Measurements from ENCODE around the gene CBFA2T2.
A peak's percentile ranks its signal among the peaks of the same experiment; 100 is the strongest.
"Not testable (repeated sequence)": the region's sequence is repeated elsewhere in the genome, so short reads cannot be mapped to it uniquely, and the experiment has no call there.

The CBFA2T2 gene

GRCh38 chr20:33685328-33686099, 195.6 kb downstream of the CBFA2T2 start:
- DNase-seq: no peak

GRCh38 chr20:33686100-33686983, 196.4 kb downstream of the CBFA2T2 start, which contains the start of gene E2F1:
Gene E2F1 (minus strand): TSS chr20:33686385. CDS start chr20:33686264, 121 bp downstream.
- DNase-seq: peak; percentile 90

- no peak for DNase-seq
These were observed 197.1 kb downstream of the CBFA2T2 start for GRCh38 chr20:33686984-33687366.

- peak; percentile 11 for DNase-seq
These were observed 197.5 kb downstream of the CBFA2T2 start for GRCh38 chr20:33687370-33687915.

DNA sequence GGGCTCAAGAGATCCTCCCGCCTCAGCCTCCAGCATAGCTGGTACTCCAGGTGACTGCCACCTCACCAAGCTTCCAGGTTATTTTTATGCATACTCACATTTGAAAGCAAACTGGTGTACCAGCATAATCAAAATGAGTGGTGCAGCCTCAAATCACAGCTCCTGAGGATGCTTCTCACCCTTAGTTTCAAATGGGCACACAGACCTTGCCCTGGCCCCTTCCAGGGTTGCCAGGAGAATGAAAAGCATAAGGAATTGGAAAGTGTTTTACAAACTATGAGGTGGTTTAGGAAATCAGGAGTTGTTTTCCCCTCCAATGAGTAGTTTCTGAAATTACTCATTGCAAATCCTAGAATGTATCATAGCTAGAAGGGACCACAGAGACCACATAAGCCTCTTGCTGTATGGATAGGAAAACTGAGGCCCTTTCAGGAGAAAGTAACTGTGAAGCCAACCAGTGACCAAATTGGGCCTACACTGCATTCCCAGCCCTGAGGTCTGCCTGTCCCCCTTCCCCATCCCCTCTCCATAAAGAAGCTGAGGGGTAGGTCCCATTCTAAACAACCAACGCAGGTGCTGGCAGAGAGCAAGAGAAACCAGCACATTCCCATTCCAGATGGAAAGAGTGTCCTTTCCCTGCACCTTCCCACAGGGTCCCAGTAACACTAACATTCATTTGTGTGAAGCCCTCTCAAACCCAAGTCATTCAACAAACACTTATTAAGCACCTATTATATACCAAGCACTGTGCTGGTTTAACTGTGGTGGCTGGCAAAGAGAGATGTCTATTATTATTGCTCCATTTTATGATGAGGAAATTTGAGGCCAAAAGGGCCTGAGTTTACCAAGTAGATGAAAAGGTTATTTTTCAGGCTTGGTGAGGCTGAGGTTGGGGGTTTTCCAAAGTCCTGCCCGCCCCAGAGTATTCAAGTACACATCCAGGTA, 198.4 kb downstream of the CBFA2T2 start:
- DNase-seq: no peak

DNA sequence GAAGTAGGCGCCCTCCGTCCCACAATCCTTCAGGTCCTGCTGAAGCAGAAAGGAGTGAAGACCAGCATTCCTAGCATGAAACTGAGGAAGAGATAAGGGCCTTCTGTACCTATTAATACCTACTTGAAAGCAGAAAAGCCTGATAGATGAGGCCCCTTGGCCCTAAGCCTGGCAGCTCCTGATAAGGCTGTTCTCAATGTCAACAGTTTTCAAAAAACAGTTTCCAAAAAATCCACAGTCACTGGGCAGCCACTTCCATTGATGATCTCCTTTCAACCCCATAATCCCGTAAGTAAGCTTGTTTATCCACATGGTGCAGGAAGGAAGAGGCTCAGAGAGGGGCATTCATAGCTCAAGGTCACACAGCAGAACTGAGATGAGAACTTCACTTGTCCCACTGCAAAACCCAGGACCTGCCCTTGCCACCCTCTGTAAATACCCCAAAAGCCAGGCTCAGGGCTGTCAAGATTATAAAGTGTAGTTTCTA, 199.1 kb downstream of the CBFA2T2 start:
- no peak for DNase-seq

DNA sequence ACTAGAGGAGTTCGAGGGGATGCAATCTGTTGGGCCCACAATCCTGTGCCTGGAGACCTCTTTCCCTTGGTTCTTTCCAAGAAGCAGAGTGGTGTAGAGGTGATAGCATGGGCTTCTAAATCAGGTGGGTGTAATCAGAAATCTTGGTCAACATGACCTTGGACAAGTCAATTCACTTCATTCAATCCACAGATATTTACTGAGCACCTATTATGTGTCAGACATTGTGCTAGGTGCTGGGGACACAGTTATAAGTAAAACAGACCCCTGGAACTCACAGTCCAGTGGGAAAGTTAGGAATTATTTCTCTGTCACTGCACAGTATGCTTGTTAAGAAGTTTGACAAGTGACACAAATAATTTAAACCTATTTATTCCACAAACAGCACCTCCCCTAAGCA, 199.6 kb downstream of the CBFA2T2 start:
- DNase-seq: no peak

- DNase-seq: peak; percentile 23
These were observed 200.1 kb downstream of the CBFA2T2 start for GRCh38 chr20:33689973-33690372.

DNA sequence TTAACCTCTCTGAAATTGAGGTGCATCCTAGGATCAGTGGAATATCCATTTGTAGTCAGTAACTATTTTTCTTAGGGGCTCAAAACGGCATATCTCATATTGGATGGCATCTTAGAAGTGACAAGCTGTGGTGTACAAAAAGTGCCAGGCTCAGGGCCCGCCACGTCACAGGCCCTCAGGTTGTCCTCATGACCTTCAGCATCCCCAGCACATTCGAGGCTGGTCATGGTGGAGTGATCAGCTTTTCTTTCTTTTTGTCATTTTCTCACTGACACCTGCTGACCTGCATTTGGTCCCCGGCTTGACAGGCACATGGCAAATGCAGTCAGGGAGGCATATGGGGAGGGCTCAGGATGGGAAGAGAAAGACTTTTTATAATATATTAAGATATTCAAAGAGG, 203.4 kb downstream of the CBFA2T2 start:
- DNase-seq: no peak

DNA sequence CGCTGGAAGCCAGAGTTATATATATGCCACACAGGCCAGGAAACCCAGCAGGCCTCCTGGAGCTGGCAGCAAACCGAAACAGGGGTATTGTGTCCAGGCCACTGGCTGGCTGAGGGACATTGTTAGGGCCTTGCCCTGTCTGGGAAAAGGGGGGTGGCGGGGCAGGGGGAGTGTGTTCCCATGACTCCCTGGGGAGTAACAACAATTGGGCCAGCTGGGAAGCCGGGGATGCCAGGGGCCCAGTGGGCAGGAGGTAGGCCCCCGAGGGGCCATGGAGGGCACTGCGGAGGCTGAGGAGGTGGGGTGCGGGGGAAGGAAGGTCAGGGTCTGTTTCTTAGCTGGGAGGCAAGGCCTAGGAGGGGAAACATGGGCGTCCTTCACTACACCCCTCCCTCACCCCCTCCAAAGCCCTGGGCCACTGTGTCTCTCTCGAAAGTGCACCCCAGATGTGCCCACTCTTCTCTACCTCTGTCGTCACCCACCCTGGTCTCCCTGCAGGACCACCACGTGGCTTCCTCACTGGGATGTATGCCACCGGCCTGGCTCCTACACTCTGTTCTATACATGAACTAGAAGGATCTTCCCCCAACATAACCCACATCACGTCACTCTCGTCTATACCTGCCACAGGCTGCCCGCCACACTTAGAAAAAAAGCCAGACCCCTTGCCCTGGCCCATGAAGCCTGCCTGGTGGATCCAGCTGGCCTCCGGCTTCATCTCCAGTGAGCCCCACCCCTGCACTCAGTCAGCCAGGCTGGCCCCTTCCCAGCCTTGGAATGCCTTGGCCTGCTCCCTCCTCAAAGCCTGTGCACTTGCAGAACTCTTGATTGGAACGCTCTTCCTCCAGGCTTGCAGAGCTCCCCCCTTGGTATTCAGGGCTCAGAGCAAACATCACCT, 204.1 kb downstream of the CBFA2T2 start:
- DNase-seq: peak; percentile 11

GRCh38 chr20:33694639-33695012, 204.7 kb downstream of the CBFA2T2 start:
- no peak for DNase-seq

- DNase-seq: no peak
These were observed 206.6 kb downstream of the CBFA2T2 start for GRCh38 chr20:33696448-33696847.

DNA sequence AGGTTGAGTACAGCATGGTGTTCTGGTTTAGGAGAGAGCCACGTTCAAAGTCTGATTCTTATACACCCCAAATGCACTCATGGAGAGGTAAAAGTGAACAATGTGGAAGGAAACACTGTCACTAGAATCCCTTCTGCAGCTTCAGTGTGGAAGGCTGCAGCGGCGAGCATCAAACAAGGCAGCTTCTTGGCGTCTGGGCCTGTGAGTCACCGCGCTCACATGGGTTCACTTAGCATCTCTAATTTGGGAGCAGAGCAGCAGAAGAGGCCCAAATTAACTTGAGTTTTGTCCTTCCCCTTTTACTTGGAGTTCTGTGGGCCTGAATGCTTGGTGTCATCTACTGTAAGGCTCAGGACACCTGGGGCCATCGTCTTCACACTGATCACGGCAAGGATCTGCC, 207.2 kb downstream of the CBFA2T2 start:
- peak; percentile 77 for DNase-seq

GRCh38 chr20:33698966-33699365, 209.1 kb downstream of the CBFA2T2 start:
- DNase-seq: not testable (repeated sequence)
